Left lung (tissue), 10 donors: ENCODE data around the gene PLEKHF1. TPM values are rescaled to one million over a fixed set of nuclear protein-coding genes. Genes with fewer than 3 reads are reported as not detected.

Experiments used
- ATAC-seq: fragments of 200-7000 bp; cut with Tn5 transposase; one replicate; pipeline ENCODE4 v1.9.1; 2020; ENCODE audit warnings: moderate library complexity
- DNase-seq, 4 donors: peaks; one replicate each; pipeline ENCODE4 v3.0.0-alpha.2; 2013 to 2020
- H3K27ac ChIP-seq, 2 donors: fragments of 200-600 bp; sonication (generic) in 1 of 2; one replicate each; pipeline versions ENCODE4 v1.5.0 to v1.8.0; 2020 to 2021
- H3K27me3 ChIP-seq, 2 donors: fragments of 200-600 bp; sonication (generic) in 1 of 2; one replicate each; pipeline versions ENCODE4 v1.5.0 to v1.8.0; 2020 to 2021
- H3K36me3 ChIP-seq, 2 donors: fragments of 200-600 bp; sonication (generic) in 1 of 2; one replicate each; pipeline versions ENCODE4 v1.5.0 to v1.8.0; 2020 to 2021
- H3K4me1 ChIP-seq, 2 donors: fragments of 200-600 bp; one replicate each; pipeline ENCODE4 v1.8.0; 2021
- H3K4me3 ChIP-seq, 2 donors: fragments of 200-600 bp; sonication (generic) in 1 of 2; one replicate each; pipeline versions ENCODE4 v1.5.0 to v1.8.0; 2020 to 2021; ENCODE audit warnings: mild to moderate bottlenecking in 1 of 2
- H3K9me3 ChIP-seq, 2 donors: fragments of 200-600 bp; sonication (generic) in 1 of 2; one replicate each; pipeline versions ENCODE4 v1.5.0 to v1.8.0; 2020 to 2021
- intact Hi-C, 2 donors: fragments of 100-400 bp; cut with DNase I; formaldehyde crosslinking; loops; one replicate each; pipeline versions ENCODE4 v1.11.2 to v1.14.2; 2022
- polyA plus RNA-seq, 6 donors: library from polyadenylated mRNA; unstranded; fragments of 120-200 nt; gene quantifications; one replicate each; pipeline ENCODE4 v1.2.1, GENCODE V29; 2013; ENCODE audit not compliant: insufficient read length in 6 of 6
- total RNA-seq, 2 donors: library from RNA; stranded (reverse); fragmentation: NEBNext Ultra II Directional; extraction: Animal tissue kit (Norgen Biotek cat#: 25700); gene quantifications; one replicate each; pipeline ENCODE4 v1.2.1, GENCODE V29; 2021
- TF ChIP-seq, protein P1 (sequence below), 2 donors: fragments of 200-600 bp; sonication (generic) in 1 of 2; IDR thresholded peaks; one replicate each; pipeline versions ENCODE4 v1.5.0 to v1.8.0; 2021; ENCODE audit warnings: antibody characterized with exemption in 2 of 2
- donor health status: DM: no; HTN: yes; CAD: no.
- donor health status: DM: no; HTN: no; CAD: no.

Gene PLEKHF1
- total and polyA plus RNA-seq, 8 donors = 1.00 to 8.5 (median 1.2) TPM

DNA sequence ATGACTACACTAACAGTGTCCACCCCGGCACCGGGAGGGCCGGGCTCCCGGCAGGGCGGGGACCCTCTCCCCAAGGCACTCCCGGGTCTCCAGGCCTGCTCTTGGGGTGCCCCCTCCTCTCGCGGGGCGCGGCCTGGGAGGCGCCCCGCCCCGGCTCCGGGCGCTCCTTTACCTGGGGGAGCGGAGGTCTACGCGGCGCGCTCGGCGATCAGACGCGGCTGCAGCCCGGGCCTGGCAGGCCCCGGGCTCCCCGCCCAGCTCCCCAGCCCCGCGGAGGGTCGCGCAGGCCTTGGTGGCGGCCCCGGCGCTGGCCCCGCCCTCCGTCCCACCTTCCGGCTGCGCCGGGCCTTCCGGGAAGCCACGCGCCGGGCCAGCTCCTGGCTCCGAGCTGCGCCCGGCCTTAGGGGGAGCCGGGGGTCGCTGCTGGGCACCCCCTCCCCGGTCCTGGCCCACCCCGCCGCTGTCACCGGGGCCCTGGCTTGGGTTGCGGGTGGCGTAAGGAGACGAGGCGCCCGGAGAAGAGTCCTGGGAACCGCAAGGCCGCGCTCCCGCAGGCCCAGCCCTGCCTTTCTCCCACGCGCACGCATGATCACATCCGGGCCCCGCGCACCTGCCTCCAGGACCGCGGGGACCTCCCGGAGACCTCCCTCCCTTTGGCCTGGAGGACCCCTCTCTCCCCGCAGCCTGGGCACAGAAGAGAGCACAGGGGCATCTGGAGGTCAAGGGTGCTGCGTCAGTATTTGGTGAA is 49.9 kb downstream of the PLEKHF1 start, which contains the start of gene C19orf12:
Gene C19orf12 (minus strand): TSS at position 309 of the 748 bp plus-strand sequence. CDS start 6,848 bp downstream, outside the sequence.
- TF ChIP-seq, protein P1, sequence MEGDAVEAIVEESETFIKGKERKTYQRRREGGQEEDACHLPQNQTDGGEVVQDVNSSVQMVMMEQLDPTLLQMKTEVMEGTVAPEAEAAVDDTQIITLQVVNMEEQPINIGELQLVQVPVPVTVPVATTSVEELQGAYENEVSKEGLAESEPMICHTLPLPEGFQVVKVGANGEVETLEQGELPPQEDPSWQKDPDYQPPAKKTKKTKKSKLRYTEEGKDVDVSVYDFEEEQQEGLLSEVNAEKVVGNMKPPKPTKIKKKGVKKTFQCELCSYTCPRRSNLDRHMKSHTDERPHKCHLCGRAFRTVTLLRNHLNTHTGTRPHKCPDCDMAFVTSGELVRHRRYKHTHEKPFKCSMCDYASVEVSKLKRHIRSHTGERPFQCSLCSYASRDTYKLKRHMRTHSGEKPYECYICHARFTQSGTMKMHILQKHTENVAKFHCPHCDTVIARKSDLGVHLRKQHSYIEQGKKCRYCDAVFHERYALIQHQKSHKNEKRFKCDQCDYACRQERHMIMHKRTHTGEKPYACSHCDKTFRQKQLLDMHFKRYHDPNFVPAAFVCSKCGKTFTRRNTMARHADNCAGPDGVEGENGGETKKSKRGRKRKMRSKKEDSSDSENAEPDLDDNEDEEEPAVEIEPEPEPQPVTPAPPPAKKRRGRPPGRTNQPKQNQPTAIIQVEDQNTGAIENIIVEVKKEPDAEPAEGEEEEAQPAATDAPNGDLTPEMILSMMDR (IDR thresholded peaks at IDR 0.05) = no peak
- Histone ChIP-seq H3K27me3 (peaks cover 0 to 2% of the 10 kb centered on the region in 2 donors), H3K27ac (peak within 1 kb of the TSS; percentile 89 to 93), H3K4me3 (peak within 1 kb of the TSS; percentile 84 to 85), H3K36me3 (no peaks in the 10 kb centered on the region), H3K4me1 (peaks cover 16 to 43% of the 10 kb centered on the region in 2 donors), H3K9me3 (no peaks in the 10 kb centered on the region)
- intact Hi-C loops = loop anchor here in 1 of 2 donors (5.0 kb wide), 1 partner anchor 108 kb away; the partner anchor contains the start of gene POP4
- ATAC-seq (peak; percentile 88), DNase-seq (peak; percentile 53 to 92 (median 70))

DNA sequence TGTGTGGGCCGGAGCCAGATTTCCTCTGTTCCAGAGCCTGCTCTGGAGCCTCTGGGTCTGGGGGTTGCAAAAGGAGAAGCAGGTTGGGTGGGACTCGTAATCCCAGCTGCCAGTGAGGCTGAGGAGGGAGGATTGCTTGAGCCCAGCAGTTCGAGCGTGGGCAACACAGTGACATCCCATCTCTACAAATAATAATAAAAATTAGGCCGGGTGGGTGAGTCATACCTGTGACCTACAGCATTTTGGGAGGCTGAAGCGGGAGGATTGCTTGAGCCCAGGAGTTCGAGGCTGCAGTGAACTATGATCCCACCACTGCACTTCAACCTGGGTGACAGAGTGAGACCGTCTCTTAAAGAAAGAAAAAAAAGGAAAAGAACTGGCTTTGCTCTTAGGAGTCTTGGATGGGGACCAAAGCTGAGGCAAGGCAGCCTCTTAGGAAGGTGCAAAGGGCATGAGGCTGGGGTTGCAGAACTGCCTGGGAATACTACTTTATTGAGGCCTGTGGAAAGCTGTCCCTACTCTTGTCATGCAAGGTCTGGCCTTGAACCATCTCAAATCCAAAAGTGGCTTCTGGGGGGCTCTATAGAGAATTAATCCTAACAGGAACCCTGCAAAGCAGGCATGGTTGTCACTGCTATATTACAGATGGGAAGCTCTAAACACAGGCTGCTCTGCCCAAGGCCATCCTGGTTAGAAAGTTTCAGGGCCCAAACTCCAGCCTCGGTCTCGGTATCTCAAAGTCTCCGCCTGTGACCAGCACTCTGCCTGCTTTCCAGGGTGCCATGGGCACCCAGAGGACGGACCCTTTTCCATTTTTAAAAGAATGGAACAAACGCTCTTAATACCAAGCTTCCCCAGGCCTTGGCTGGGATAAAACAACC is 50.7 kb downstream of the PLEKHF1 start:
- H3K9me3 ChIP-seq = no peaks in the 10 kb centered on the region
- intact Hi-C loops = no loop called here
- H3K4me3 ChIP-seq = peak overlapping the region; percentile 84 to 85
- no peaks in the 10 kb centered on the region for H3K36me3 ChIP-seq
- peaks cover 0 to 6% of the 10 kb centered on the region in 2 donors for H3K27me3 ChIP-seq
- ATAC-seq (peak; percentile 14), DNase-seq (no peak)
- TF ChIP-seq, protein P1 (IDR thresholded peaks at IDR 0.05) = no peak
- H3K27ac ChIP-seq = peak overlapping the region; percentile 89 to 93
- H3K4me1 ChIP-seq = peaks cover 16 to 43% of the 10 kb centered on the region in 2 donors

DNA sequence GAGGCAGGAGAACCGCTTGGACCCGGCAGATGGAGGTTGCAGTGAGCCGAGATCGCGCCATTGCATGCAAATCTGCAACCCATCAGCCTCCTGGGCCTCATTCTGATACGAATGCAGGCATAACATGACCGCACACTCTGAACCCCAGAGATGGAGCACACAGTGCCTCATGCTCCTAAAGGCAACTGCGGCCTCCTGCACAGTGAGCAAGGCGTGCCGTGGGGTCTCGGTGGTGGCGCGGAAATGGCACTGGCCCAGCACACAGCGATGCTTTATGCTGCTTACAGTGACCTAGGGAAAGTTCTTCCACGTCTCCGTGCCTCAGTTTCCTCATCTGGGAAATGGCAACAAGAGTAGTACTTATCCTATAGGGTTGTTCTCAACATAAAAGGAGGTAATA is 51.8 kb downstream of the PLEKHF1 start:
- intact Hi-C loops = no loop called here
- TF ChIP-seq, protein P1 (IDR thresholded peaks at IDR 0.05) = no peak
- ATAC-seq = no peak

DNA sequence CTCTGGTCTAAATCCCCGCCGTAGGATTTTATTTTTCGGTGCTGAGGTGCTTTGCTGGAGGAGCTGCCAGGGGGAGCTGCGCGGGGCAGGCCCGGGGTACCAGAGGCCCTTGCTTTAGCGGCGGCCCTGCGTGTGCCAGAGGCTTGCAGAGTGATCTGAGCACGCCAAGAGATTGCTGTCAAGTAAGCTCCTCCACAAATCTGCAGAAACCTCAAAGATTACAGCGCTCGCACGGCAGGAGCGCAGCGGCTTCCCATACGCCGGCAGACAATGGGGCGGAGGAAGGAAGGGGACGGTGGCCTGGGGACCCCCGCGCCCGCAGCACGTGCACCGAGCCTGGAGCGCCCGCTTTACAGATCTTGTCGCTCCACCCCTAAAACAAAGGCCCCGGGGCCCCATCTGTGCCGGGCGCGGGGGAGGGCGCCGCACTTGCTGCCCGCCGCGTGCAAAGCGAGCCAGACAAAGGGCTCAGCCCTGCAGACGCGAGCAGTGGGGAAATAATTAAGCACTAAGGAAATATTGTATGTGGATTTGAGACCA is 58.9 kb downstream of the PLEKHF1 start:
- H3K27ac ChIP-seq = no peak overlapping the region
- H3K36me3 ChIP-seq = no peaks in the 10 kb centered on the region
- ATAC-seq (no peak), DNase-seq (peak in 2 of 4 donors; percentile 9 to 16)
- intact Hi-C loops = no loop called here
- H3K9me3 ChIP-seq = no peaks in the 10 kb centered on the region
- peaks cover 15 to 65% of the 10 kb centered on the region in 2 donors for H3K27me3 ChIP-seq
- H3K4me1 ChIP-seq = peaks cover 4 to 11% of the 10 kb centered on the region in 2 donors
- H3K4me3 ChIP-seq = peak overlapping the region in 1 of 2 donors; percentile 13
- TF ChIP-seq, protein P1 (IDR thresholded peaks at IDR 0.05) = no peak

More for the DNA sequence above, 51.8 kb downstream of the PLEKHF1 start:
- DNase-seq = no peak
- H3K4me1 ChIP-seq = peaks cover 16 to 38% of the 10 kb centered on the region in 2 donors
- H3K27me3 ChIP-seq = peaks cover 0 to 6% of the 10 kb centered on the region in 2 donors
- no peaks in the 10 kb centered on the region for H3K36me3 ChIP-seq
- no peaks in the 10 kb centered on the region for H3K9me3 ChIP-seq
- H3K27ac ChIP-seq = no peak overlapping the region
- no peak overlapping the region for H3K4me3 ChIP-seq
